HG03432 (cell line): Measurements from ENCODE around the gene NIPAL3.
"Not testable (repeated sequence)": the region's sequence is repeated elsewhere in the genome, so short reads cannot be mapped to it uniquely, and the experiment has no call there.

ENCODE experiments used
- ATAC-seq: cut with Tn5 transposase; IDR thresholded peaks from one replicate; pipeline ENCODE4 v1.9.1; 2021; ENCODE audit warnings: mild to moderate bottlenecking, moderate library complexity; ENCODE audit not compliant: unreplicated experiment

Gene NIPAL3

DNA sequence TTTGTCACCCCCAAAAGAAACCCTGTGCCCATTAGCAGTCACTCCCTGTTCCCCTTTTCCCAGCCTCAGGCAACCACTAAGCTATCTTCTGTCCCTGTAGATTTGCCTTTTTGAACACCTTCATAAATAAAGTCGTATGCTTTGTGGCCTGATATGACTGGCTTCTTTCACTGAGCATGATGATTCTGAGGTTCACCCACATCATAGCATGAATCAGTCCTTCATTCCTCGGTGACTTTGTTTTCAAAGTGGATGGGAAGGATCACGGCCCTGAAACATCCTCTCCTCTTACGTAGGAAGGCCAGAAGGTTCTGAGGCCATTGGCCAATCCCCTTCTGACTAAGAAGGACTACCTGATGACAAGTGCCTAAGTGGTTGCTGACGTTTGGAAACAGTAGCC, 39.1 kb downstream of the NIPAL3 start:
- no peak for ATAC-seq

DNA sequence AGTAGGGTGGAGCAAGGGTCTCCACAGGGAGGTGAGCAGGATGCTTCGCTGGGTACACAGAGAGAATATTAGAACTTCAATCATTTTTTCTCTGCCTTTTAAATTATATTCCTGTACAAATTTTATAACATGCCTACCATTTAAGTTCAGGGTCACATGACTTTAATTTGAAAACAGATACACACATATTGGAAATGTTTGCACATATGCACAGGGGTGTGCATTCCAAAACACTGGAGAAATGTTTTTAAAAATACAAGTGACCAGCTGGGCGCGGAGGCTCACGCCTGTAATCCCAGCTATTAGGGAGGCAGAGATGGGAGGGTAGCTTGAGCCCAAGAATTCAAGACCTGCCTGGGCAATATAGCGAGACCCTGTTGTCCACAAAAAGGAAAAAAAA, 39.7 kb downstream of the NIPAL3 start:
- ATAC-seq, result no peak

DNA sequence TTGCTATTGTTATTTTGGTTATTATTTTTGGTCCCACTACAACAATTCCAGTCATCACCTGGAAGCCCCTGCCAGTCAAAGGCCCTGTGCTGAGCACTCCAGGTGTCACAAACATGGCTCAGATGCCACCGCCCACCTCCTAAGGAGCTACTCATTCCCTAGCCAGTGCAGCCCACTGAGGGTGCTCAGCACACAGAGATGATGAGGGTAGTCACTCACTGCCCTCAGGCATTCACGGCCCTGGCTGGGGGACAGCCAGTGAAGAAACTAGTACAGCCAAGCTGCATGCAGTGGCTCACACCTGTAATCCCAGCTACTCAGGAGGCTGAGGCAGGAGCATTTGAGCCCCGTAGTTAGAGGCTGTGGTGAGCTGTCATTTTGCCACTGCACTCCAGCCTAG, 42.3 kb downstream of the NIPAL3 start:
- no peak for ATAC-seq

GRCh38 chr1:24459551-24460266, 44.1 kb downstream of the NIPAL3 start:
- no peak for ATAC-seq

DNA sequence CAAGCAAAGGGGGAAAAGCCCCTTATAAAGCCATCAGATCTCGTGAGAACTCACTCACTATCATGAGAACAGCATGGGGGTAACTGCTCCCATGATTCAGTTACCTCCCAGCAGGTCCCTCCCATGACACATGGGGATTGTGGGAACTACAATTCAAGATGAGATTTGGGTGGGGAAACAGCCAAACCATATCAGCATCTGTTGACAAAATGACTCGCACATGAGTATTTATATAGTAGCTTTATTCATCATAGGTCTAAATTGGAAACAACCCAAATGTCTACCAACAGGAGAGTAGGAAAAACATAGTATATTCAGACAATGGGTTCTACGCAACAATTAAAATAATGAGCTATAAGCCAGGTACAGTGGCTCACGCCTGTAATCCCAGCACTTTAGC, 46.5 kb downstream of the NIPAL3 start:
- not testable (repeated sequence) for ATAC-seq

GRCh38 chr1:24463776-24464735, 48.5 kb downstream of the NIPAL3 start:
- no peak for ATAC-seq

GRCh38 chr1:24465099-24465498, 49.5 kb downstream of the NIPAL3 start:
- no peak for ATAC-seq

- no peak for ATAC-seq
These were observed 50.0 kb downstream of the NIPAL3 start for GRCh38 chr1:24465638-24466037.

- no peak for ATAC-seq
These were observed 53.2 kb downstream of the NIPAL3 start for GRCh38 chr1:24468685-24469316.

DNA sequence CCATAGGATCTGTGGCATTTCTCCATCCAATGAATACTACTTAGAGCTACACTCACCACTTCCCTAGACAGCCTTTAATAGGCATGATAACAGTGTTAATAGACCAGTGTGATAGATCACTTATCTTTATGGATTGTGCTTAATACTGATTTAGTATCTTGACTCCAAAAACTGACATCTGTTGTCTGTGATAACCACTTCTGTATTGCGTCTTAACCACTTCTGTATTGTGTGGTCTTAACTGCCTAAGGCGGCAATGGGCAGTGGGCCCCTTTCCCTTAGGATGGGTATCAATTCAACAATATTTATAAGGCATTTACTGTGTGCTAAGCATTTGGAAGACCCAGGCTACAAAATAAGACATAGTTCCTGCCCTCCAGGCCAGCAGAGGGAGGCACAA, 55.0 kb downstream of the NIPAL3 start:
- ATAC-seq, result no peak

- ATAC-seq, result no peak
These were observed 57.1 kb downstream of the NIPAL3 start for GRCh38 chr1:24472527-24473251.

GRCh38 chr1:24474193-24474592, 58.6 kb downstream of the NIPAL3 start:
- ATAC-seq, result no peak

- ATAC-seq, result no peak
These were observed 60.1 kb downstream of the NIPAL3 start for GRCh38 chr1:24475700-24476099.

- ATAC-seq, result no peak
These were observed 61.0 kb downstream of the NIPAL3 start for GRCh38 chr1:24476571-24476970.

DNA sequence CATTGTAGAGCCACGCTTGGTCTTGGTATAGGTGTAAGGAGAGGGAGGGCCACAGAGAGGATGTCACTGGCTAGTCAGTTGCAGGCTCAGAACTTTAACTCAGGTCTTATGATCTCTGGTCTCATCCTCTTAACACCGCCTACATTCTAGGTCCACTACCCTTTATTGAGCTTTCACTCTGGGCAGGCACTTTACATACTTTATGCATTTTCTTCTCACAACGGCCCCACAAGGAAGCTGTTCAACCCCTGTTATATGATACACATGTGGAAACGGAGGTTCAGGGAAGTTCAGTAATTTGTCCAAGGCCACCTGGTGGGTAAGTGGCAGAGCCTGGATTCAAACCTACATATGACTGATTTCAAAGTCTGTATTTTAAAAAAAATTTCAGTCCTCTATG, 61.7 kb downstream of the NIPAL3 start:
- no peak for ATAC-seq

- peak; percentile 59 for ATAC-seq
These were observed 65.5 kb downstream of the NIPAL3 start for GRCh38 chr1:24481101-24481500.

DNA sequence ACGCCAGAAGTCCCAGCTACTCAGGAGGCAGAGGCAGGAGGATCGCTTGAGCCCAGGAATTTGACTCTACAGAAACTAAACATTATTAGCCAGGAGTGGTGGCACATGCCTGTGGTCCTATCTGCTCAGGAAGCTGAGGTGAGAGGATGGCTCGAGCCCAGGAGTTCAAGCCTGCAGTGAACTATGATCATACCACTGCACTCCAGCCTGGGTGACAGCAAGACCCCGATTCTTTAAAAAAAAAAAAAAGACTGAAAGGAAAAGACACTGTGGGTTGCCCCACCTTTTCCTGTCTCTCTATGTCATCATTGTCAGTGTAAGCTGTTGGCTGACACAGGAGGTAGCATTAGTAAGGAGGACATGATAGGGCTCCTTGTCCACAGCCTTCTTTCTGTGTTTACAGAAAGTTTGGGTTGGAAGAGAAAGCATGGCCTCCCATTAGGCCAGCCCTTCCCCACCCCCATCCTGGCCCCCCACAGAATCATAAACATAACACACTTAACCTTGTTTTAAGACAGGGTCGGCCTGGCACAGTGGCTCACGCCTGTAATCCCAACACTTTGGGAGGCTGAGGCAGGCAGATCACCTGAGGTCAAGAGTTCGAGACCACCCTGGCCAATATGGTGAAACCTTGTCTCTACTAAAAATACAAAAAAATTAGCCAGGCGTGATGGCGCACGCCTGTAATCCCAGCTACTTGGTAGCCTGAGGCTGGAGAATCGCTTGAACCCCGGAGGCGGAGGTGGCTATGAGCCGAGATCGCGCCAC, 66.4 kb downstream of the NIPAL3 start:
- no peak for ATAC-seq

DNA sequence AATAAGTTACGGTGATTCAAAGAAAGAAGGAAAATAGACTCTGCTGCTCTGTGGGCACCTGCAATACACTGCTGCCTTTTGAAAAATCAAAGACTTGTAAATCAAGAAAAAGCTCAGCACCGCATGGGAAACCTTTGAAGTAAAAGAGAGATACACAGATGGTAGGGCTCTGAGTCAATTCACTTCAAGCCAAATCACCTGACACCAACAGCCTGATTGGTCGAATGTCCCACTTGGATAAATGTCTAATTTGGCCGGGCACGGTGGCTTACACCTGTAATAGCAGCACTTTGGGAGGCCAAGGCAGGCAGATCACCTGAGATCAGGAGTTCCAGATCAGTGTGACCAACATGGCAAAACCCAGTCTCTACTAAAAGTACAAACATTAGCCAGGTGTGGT, 67.8 kb downstream of the NIPAL3 start:
- ATAC-seq, result no peak

- no peak for ATAC-seq
These were observed 68.6 kb downstream of the NIPAL3 start for GRCh38 chr1:24484199-24484598.
